Measurements from ENCODE around the gene C2CD4C.
"Not testable (repeated sequence)": the region's sequence is repeated elsewhere in the genome, so short reads cannot be mapped to it uniquely, and the experiment has no call there.

The C2CD4C gene

DNA sequence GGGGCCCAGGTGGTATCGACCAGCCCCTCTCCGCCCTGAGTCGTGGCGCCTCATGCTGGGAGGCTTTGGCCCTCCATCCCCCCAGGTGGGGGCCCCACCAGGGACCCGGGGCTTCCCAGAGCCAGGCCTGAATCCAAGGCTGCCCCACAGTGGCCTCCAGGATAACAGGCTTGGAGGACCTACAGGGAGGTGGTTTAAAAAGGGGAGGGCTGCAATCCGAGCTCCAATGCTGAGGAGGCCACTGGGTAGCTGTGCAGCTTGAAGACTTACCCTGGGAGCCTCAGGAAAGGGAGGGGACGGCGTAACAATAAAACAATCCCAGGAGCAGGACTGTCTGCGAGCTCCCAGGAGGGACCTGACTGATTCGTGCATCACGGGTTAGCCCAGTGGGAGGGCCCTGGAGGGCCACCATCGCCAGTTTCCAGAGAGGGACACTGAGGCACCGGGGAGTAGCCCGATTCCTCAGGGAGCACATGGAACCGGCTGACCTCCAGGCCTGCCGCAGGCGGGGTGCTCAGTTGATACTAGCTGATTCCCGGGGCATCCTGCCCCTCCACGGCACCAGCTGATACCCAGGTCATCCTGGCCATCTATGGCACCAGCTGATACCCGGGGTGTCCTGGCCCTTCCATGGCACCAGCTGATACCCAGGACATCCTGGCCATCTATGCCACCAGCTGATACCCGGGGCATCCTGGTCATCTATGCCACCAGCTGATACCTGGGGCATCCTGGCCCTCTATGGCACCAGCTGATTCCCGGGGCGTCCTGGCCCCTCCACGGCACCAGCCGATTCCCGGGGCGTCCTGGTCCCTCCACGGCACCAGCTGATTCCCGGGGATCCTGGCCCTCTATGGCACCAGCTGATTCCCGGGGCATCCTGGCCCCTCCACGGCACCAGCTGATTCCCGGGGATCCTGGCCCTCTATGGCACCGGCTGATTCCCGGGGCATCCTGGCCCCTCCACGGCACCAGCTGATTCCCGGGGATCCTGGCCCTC, 3.7 kb upstream of the C2CD4C start:
- DNase-seq, result peak; percentile 34

DNA sequence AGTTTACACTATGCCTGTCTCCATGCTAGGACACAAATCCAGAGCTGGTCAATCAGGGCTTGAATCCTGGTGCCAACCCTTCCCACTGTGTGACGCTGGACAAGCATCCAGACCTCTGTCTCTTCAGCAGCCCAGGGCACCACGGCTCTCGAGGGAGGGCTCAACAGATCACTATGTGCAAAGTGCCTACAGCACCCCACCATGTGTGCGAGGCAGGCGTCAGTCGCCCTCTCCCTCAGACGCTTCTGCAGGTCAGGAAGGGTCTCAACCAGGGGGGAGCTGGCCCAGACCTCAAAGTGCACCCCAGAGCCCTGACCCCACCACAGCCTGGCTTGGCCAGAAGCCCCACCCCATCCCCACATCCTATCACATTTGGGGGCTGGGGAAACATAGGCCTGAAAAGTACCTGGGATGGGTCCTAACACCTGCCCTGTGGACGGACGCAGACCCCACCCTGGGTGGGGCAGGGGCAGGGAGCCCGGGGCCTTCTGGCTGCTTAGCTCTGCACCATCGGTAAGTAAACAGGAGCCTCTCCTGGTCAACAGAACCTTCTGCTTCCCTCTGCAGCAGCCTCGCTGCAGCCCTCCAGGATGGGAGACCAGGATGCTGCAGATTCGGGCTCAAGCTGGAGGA, 2.9 kb upstream of the C2CD4C start:
- no peak for DNase-seq

GRCh38 chr19:411121-411722, 2.3 kb upstream of the C2CD4C start:
- not testable (repeated sequence) for DNase-seq

DNA sequence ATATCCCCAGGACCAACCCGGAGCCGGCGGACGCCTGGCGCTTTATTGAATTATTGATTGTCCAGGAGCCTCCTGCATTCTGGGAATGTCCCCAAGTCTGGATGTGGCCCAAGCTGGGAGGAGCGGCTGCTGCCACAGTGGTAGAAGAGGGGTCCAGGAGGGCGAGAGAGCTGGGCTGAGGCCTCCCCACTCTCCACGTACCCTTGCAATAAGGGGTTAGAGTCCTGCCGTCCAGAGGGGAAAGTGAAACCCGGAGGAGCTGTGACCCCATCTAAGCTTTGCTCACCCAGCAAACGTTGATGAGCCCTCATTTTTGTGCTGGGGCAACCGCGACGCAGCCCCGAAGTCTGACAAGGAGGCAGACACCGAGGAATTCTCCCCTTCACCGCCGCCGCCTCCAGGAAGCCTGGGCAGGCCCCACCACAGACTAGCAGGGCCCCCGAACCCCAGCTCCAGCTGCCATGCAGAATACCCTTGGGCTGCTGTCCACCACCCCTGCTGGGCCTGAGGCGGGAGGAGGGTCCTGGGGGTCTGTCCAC, 1.4 kb upstream of the C2CD4C start:
- DNase-seq, result no peak

DNA sequence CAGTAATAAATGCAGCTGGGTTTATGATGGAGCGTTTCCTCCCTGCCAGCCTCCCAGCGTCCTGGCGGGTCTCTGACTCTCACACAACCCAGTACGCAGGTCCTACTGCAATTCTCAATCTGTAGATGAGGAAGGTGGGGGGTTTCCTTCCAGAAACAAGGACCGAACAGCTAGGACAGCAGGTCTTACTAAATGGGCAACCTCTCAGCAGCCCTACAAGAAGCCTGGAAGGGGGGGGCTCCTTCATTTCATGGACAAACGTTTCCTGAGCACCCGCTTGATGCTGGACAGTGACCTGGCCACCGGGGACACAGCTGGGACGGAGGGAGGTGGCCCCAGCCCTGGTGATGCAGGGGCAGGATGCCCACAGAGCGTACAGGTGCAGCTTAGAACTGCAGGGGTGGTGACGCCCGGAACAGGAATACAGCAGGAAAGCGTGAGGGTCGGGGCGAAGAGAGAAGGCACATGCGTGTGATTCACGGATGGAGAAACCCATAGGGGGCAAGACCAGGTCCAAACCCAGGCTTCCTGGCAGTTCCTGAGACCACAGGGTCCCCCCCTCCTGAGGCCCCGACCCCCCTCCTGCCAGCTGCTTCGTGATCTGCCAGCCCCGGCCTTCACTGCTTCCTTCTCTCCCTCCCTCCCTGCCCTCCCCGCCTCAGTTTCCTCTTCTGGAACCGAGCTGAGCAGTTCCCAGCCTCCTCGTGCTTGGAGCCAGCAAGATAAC, 732 bp upstream of the C2CD4C start:
- peak; percentile 49 for DNase-seq

DNA sequence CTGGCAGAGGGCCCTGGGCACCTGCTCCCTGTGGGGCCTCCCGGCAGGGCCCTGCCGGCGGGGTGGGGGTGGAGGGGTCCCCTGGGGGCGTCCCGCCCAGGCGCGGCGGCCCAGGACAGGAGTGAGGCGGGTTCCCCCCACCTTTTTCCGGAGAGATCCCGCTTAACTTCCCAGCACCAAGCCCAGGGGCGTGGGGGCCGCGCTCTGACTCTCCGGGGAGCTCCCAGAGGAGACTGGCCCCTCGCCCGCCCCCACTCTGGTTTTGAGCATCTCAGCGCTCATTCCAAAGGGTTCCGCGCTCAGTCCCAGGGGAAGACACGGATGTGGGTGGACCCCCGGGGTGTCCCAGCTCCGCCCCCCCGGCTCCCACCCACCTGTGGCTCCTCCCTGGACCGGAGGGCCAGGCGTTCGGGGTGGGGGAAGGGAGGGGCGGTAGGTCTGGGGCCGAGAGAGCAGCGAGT, 476 bp downstream of the C2CD4C start:
- DNase-seq, result peak; percentile 51

- DNase-seq, result no peak
Observed at GRCh38 chr19:407511-408440, 1.2 kb downstream of the C2CD4C start.

- no peak for DNase-seq
Observed at GRCh38 chr19:406971-407510, 1.9 kb downstream of the C2CD4C start.

DNA sequence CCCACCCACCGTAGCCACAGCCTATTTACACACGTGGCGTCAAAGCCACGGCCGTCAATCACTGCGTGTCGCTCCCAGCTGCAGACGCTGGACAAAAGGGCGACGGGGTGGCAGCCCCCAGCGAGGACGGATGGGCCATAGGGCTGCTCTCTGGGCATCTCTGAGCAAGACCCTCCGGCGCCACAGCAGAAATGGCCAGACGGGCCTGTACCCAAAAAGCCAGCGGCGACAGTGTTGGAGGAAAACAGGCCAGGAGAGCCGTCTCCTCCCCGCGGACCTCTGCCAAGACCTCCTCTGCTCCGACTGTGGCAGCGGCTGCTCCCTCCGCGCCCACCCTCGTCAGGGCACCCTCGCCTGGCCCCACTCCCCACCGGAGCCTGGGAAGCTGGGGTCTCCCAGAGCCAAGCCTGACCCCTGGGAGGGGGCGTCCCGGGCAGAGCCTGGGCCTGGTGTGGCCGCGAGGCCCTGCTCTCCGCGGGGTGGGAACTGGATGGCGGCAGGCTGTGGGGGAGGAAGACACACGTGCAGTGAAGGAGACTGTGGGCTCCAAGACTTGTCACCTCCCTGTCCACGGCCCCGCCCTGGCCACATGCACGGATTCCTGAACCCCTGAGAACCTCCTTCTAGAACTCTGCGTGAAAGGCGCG, 2.7 kb downstream of the C2CD4C start:
- DNase-seq, result no peak

DNA sequence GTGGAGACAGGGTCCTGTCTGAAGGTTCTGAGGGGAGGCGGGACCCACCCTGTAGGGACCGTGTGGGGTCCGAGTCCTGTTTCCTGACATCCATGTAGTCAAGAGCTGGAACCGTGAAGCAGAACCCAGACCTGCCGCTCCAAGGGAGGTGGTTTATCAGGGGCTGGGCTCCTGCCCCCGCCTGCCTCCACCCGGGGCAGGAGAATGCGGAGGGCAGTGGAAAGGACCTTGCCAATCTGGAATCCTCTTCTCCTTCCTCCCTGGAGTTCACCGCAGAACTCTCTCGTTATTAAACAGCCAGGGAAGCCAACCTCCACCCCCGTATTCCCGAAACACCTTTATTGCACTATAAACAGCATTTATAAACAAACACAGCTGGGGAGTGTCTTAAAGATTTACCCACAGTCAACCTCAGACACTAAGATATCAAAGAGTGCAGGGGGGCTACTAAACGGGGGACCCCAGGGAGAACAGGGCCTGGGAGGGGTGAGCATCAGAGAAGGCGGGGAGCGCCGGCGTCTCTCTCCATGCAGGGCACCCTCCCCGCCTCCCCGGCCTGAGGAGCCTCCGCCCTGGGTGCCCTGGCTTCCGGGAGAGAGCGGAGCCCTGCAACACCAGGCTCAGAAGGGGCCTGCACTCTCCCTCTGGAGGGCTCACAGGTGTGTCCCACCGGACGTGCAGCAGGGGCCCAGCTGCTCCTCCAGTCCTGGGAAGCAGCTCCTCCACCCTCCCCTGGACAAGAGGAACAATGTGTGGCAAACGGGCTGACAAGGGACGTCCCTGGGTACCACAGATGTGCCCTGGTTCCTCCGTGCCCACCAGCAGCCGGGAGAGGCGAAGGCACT, 3.6 kb downstream of the C2CD4C start:
- no peak for DNase-seq

GRCh38 chr19:403221-404027, 5.5 kb downstream of the C2CD4C start:
- peak; percentile 68 for DNase-seq

GRCh38 chr19:402786-403185, 6.2 kb downstream of the C2CD4C start:
- DNase-seq, result peak; percentile 36

DNA sequence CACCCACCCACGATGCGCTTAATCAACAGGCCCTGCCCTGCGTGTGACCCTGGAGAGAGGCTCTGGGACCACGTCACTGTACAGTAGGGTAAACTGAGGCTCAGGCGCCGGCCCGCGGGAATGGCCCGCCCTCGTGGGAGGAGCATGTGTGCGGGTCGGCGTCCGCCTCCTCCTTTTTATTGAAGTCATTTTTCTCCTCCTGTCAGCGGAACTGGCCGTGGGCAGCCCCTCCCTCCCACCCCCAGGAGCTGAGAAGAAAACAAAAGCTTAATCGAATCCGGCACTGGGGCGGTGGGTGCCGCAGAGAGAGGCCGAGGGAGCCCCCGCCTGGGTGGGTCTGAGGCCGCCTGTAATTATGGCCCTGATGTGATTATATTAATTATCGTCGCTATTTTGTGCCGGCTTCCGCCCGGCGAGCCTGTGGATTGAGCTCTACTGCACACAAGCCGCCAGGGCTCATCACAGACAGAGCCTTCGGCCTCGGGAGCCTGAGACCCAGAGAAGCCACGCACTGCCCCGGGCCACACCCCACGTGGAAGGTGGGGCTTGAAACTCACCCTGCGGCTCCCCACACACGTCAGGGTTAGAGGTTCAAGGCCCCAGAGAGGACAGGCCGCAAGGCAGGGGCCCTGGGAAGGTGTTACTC, 7.0 kb downstream of the C2CD4C start:
- no peak for DNase-seq

GRCh38 chr19:400976-401865, 7.7 kb downstream of the C2CD4C start:
- DNase-seq, result no peak

DNA sequence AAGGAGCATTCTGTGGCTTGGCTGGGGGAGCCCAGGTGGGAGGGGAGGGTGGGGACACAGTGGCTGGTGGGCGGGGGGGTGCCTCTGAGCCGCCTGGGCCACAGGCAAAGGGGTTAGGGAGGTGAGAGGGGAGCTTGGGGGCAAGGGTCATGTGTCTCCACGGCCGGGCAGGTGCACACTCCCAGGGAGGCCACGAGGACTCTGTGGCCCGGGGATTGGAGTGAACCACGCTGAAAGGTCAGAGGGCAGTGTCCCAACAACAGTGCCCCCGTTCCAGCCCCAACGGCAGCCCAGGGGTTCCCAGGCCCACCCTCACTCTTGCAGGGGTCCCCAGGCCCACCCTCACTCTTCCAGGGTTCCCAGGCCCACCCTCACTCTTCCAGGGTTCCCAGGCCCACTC, 9.6 kb downstream of the C2CD4C start:
- no peak for DNase-seq

DNA sequence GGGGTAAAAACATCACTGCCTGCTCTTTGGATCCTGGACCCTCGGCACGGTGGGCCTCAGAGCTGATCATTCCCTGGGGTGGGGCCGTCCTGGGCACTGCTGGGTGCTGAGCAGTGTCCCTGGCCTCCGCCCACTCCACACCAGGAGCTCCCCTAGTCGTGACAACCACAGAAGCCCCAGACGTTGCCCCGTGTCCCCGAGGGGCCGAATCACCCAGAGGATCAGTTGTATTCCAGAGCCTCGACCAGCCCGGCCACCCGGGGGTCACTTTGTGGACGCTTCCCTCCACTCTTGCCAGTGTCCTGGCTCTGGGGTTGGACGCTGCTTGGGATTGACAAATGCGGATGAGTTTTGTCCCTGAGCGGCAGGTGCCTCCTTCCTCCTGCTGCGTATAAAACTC, 10.2 kb downstream of the C2CD4C start:
- DNase-seq, result no peak

Data from NCI-H345 (cell line).